ENCODE results near the gene BLOC1S1. TPM values are rescaled to one million over a fixed set of nuclear protein-coding genes. Genes with fewer than 3 reads are reported as not detected.

The BLOC1S1 gene
- total RNA-seq, 2 experiments from 2014 or later = 89.9 to 93.6 TPM

GRCh38 chr12:55720071-55720564, 4.3 kb downstream of the BLOC1S1 start, which contains the start of gene RDH5:
Gene RDH5 (plus strand): TSS chr12:55720393. CDS start chr12:55721185, 792 bp downstream.
- ChIA-PET CTCF (interaction anchor here (0.6 to 1.7 kb wide), 3 partner anchors 9 to 1711 kb away, joined by 3 to 5 read pairs (median 5); partner anchors contain the start of gene HOXC8), POLR2A (interaction anchor here (1.4 kb wide), 1 partner anchor 9 kb away, joined by 5 read pairs; the partner anchor contains the start of gene CD63)

GRCh38 chr12:55720894-55721444, 5.1 kb downstream of the BLOC1S1 start:
- CTCF ChIA-PET = interaction anchor here (1.1 to 1.7 kb wide), 2 partner anchors 9 to 17 kb away, joined by 5 read pairs; no protein-coding TSS in a partner anchor

GRCh38 chr12:55721601-55722213, 5.9 kb downstream of the BLOC1S1 start:
- ChIA-PET CTCF (interaction anchor here (1.1 kb wide), 1 partner anchor 21 kb away, joined by 3 read pairs; no protein-coding TSS in a partner anchor), POLR2A (no interaction called here)

More at GRCh38 chr12:55720894-55721444, 5.1 kb downstream of the BLOC1S1 start:
- POLR2A ChIA-PET = no interaction called here

- ChIA-PET CTCF (interaction anchor here (0.7 to 3.4 kb wide), 2 partner anchors 14 to 16 kb away, joined by 3 to 14 read pairs; no protein-coding TSS in a partner anchor), POLR2A (no interaction called here)
Observed at GRCh38 chr12:55722948-55723347, 7.1 kb downstream of the BLOC1S1 start.

GRCh38 chr12:55723516-55724225, 7.8 kb downstream of the BLOC1S1 start:
- POLR2A ChIA-PET = no interaction called here
- CTCF ChIA-PET = interaction anchor here (0.7 to 3.4 kb wide), 2 partner anchors 13 to 15 kb away, joined by 3 to 14 read pairs; no protein-coding TSS in a partner anchor

GRCh38 chr12:55724226-55724939, 8.5 kb downstream of the BLOC1S1 start:
- ChIA-PET CTCF (interaction anchor here (1.3 to 3.4 kb wide), 3 partner anchors 8 to 14 kb away, joined by 5 to 14 read pairs (median 6); partner anchors contain the start of gene BLOC1S1), POLR2A (interaction anchor here (0.6 kb wide), 1 partner anchor 9 kb away, joined by 3 read pairs; no protein-coding TSS in a partner anchor)

- ChIA-PET CTCF (interaction anchor here (1.3 to 3.4 kb wide), 3 partner anchors 8 to 14 kb away, joined by 5 to 14 read pairs (median 6); partner anchors contain the start of gene BLOC1S1), POLR2A (interaction anchor here (0.6 kb wide), 1 partner anchor 8 kb away, joined by 3 read pairs; no protein-coding TSS in a partner anchor)
Observed at GRCh38 chr12:55724940-55725309, 9.1 kb downstream of the BLOC1S1 start.

GRCh38 chr12:55725556-55725955, 9.7 kb downstream of the BLOC1S1 start:
- ChIA-PET CTCF (interaction anchor here (1.3 to 3.4 kb wide), 3 partner anchors 9 to 13 kb away, joined by 5 to 14 read pairs (median 6); partner anchors contain the start of gene BLOC1S1), POLR2A (no interaction called here)

GRCh38 chr12:55726971-55727370, 11.1 kb downstream of the BLOC1S1 start:
- ChIA-PET CTCF (interaction anchor here (4.7 kb wide), 1 partner anchor 11 kb away, joined by 38 read pairs; no protein-coding TSS in a partner anchor), POLR2A (interaction anchor here (0.6 kb wide), 1 partner anchor 9 kb away, joined by 3 read pairs; no protein-coding TSS in a partner anchor)

- ChIA-PET CTCF (interaction anchor here (4.7 kb wide), 1 partner anchor 10 kb away, joined by 38 read pairs; no protein-coding TSS in a partner anchor), POLR2A (no interaction called here)
Observed at GRCh38 chr12:55727643-55728185, 11.9 kb downstream of the BLOC1S1 start.

GRCh38 chr12:55728186-55728938, 12.5 kb downstream of the BLOC1S1 start:
- ChIA-PET POLR2A (interaction anchor here (1.0 to 2.0 kb wide), 5 partner anchors 9 to 101 kb away, joined by 3 to 10 read pairs (median 5); partner anchors contain the start of genes DNAJC14, ORMDL2, RDH5 and SARNP), CTCF (interaction anchor here (1.2 to 4.7 kb wide), 5 partner anchors 9 to 72 kb away, joined by 4 to 38 read pairs (median 5); partner anchors contain the start of gene BLOC1S1)

GRCh38 chr12:55728939-55729818, 13.3 kb downstream of the BLOC1S1 start, which contains the start of gene CD63:
Gene CD63 (minus strand): TSS chr12:55729009. CDS start chr12:55728341, 668 bp downstream.
- POLR2A ChIA-PET = interaction anchor here (0.7 to 2.0 kb wide), 15 partner anchors 9 to 316 kb away, joined by 3 to 10 read pairs (median 3); partner anchors contain the start of genes BLOC1S1, DNAJC14, ORMDL2 and PYM1
- CTCF ChIA-PET = interaction anchor here (1.1 to 4.7 kb wide), 7 partner anchors 8 to 73 kb away, joined by 4 to 38 read pairs (median 5); partner anchors contain the start of genes BLOC1S1 and RDH5

GRCh38 chr12:55729819-55730818, 14.3 kb downstream of the BLOC1S1 start:
- CTCF ChIA-PET = interaction anchor here (0.9 to 4.7 kb wide), 8 partner anchors 7 to 73 kb away, joined by 3 to 38 read pairs (median 5); partner anchors contain the start of genes BLOC1S1, GDF11 and RDH5
- POLR2A ChIA-PET = interaction anchor here (0.9 to 2.0 kb wide), 14 partner anchors 8 to 315 kb away, joined by 3 to 10 read pairs (median 4); partner anchors contain the start of genes BLOC1S1, DNAJC14, ORMDL2 and PYM1

- POLR2A ChIA-PET = no interaction called here
- CTCF ChIA-PET = interaction anchor here (1.3 kb wide), 1 partner anchor 91 kb away, joined by 3 read pairs; no protein-coding TSS in a partner anchor
Observed at GRCh38 chr12:55732288-55732687, 16.4 kb downstream of the BLOC1S1 start.
